Neutrophil (primary cell): ENCODE data around the gene ODAD4.
A peak's percentile ranks its signal among the peaks of the same experiment; 100 is the strongest.
"Not testable (repeated sequence)": the region's sequence is repeated elsewhere in the genome, so short reads cannot be mapped to it uniquely, and the experiment has no call there.

Source experiments
- H3K27ac ChIP-seq: fragments of 200-600 bp; sonication (generic); 2 replicates; pipeline ENCODE4 v1.5.1; 2016; ENCODE audit warnings: mild to moderate bottlenecking, moderate library complexity
- H3K27me3 ChIP-seq: fragments of 200-600 bp; sonication (generic); 2 replicates; pipeline ENCODE4 v1.6.0; 2016; ENCODE audit warnings: mild to moderate bottlenecking
- H3K36me3 ChIP-seq: fragments of 200-600 bp; sonication (generic); 2 replicates; pipeline ENCODE4 v1.5.1; 2017
- H3K4me1 ChIP-seq, 2 experiments: fragments of 200-600 bp in 1 of 2; sonication (generic) in 1 of 2; 1 replicate in 1 of 2; 2 replicates in 1 of 2; pipeline versions ENCODE4 v1.5.1 to v1.6.1; 2013 to 2016; ENCODE audit warnings: low read depth in 1 of 2, low read length in 1 of 2, mild to moderate bottlenecking in 1 of 2, moderate library complexity in 1 of 2; ENCODE audit not compliant: control insufficient read depth in 1 of 2, insufficient read depth in 1 of 2
- H3K4me3 ChIP-seq, 2 experiments: fragments of 200-600 bp in 1 of 2; sonication (generic) in 1 of 2; 1 replicate in 1 of 2; 2 replicates in 1 of 2; pipeline ENCODE4 v1.5.1; 2013 to 2016; ENCODE audit warnings: low read depth in 1 of 2, low read length in 1 of 2, mild to moderate bottlenecking in 1 of 2, moderate library complexity in 1 of 2
- H3K9me3 ChIP-seq: fragments of 200-600 bp; sonication (generic); 2 replicates; pipeline ENCODE4 v1.5.1; 2016
- CTCF ChIP-seq: fragments of 200-600 bp; sonication (generic); IDR thresholded peaks from 2 replicates; pipeline ENCODE4 v1.5.1; 2016; ENCODE audit warnings: antibody characterized with exemption

The ODAD4 gene

GRCh38 chr17:42001729-42002128 lies 71.3 kb downstream of the ODAD4 start:
- peaks cover 42% of the 10 kb centered on the region for H3K36me3 ChIP-seq
- H3K27ac ChIP-seq: peak overlapping the region; percentile 55

GRCh38 chr17:42002175-42002791 lies 71.9 kb downstream of the ODAD4 start:
- H3K9me3 ChIP-seq: no peaks in the 10 kb centered on the region
- H3K27me3 ChIP-seq: no peaks in the 10 kb centered on the region
- no peak overlapping the region for H3K4me3 ChIP-seq
- peak overlapping the region; percentile 55 for H3K27ac ChIP-seq
- H3K4me1 ChIP-seq: peaks cover 29 to 37% of the 10 kb centered on the region in 2 experiments
- no peak for TF ChIP-seq CTCF
- peaks cover 36% of the 10 kb centered on the region for H3K36me3 ChIP-seq

More at GRCh38 chr17:42001729-42002128, 71.3 kb downstream of the ODAD4 start:
- no peaks in the 10 kb centered on the region for H3K27me3 ChIP-seq
- H3K4me1 ChIP-seq: peaks cover 29 to 37% of the 10 kb centered on the region in 2 experiments
- no peaks in the 10 kb centered on the region for H3K9me3 ChIP-seq
- H3K4me3 ChIP-seq: no peak overlapping the region
- TF ChIP-seq CTCF: no peak

- TF ChIP-seq CTCF: no peak
- Histone ChIP-seq H3K27me3 (no peaks in the 10 kb centered on the region), H3K4me3 (no peak overlapping the region), H3K4me1 (peaks cover 29 to 37% of the 10 kb centered on the region in 2 experiments), H3K36me3 (peaks cover 30% of the 10 kb centered on the region), H3K27ac (peak overlapping the region; percentile 55), H3K9me3 (no peaks in the 10 kb centered on the region)
Observed at GRCh38 chr17:42002792-42003301, 72.4 kb downstream of the ODAD4 start.

- no peak for TF ChIP-seq CTCF
- H3K9me3 ChIP-seq: no peaks in the 10 kb centered on the region
- H3K4me1 ChIP-seq: peaks cover 34 to 45% of the 10 kb centered on the region in 2 experiments
- H3K27ac ChIP-seq: no peak overlapping the region
- H3K27me3 ChIP-seq: no peaks in the 10 kb centered on the region
- H3K36me3 ChIP-seq: peaks cover 7% of the 10 kb centered on the region
- H3K4me3 ChIP-seq: no peak overlapping the region
Observed at GRCh38 chr17:42005166-42005565, 74.7 kb downstream of the ODAD4 start.

GRCh38 chr17:42009170-42009569 lies 78.8 kb downstream of the ODAD4 start:
- no peaks in the 10 kb centered on the region for H3K9me3 ChIP-seq
- peaks cover 12 to 23% of the 10 kb centered on the region in 2 experiments for H3K4me1 ChIP-seq
- H3K4me3 ChIP-seq: no peak overlapping the region
- H3K36me3 ChIP-seq: no peaks in the 10 kb centered on the region
- TF ChIP-seq CTCF: no peak
- H3K27ac ChIP-seq: no peak overlapping the region
- no peaks in the 10 kb centered on the region for H3K27me3 ChIP-seq

- not testable (repeated sequence) for H3K36me3 ChIP-seq, H3K4me3 ChIP-seq
Observed at GRCh38 chr17:42010266-42010680, 79.9 kb downstream of the ODAD4 start.

More at GRCh38 chr17:42010266-42010680, 79.9 kb downstream of the ODAD4 start:
- H3K4me1 ChIP-seq: peaks cover 12 to 20% of the 10 kb centered on the region in 2 experiments
- not testable (repeated sequence) for H3K27me3 ChIP-seq, H3K9me3 ChIP-seq
- peak overlapping the region; percentile 38 for H3K27ac ChIP-seq
